ENCODE results near the gene RASSF5.

Gene RASSF5

DNA sequence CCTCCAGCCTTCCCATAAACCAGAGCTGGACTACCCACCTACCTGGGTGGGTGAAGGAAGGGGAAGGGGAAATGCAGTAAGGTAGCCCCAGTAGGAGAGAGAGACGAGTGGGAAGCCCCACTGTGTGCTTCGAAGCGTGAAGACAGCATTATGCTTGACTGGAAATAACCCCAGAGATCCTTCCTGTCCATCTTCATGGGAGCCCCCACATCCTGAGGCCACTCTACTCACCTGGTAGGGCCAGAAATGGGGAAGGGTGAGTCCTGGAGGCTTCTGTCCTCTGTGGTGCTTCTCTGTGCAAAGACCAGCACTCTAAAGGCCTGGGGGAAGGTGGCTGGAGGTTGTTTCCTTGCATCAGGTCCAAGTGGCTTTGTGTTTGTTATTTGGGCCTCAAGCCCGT is 10.0 kb upstream of the RASSF5 start:
- no peak for DNase-seq (ENCODE audit: low spot score)

DNA sequence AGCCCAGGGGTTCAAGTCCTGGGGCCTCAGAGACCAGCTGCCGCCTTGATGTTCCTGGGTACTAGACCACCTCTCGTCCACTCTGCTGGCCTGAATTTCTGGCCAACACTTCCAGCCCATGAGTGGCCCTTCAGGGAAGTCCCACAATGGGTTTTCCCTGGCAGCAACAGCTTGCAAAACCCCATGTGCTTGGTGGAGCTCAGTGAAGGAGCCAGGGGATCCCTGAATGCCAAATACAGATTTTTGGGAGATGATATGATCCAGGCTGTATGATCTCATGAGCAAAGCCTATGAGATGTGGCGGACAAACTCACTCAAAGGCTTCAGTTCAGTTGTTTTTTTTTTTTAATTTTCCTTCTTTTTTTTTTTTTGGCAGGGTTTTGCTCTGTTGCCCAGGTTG is 9.6 kb upstream of the RASSF5 start:
- DNase-seq (ENCODE audit: low spot score): no peak

DNA sequence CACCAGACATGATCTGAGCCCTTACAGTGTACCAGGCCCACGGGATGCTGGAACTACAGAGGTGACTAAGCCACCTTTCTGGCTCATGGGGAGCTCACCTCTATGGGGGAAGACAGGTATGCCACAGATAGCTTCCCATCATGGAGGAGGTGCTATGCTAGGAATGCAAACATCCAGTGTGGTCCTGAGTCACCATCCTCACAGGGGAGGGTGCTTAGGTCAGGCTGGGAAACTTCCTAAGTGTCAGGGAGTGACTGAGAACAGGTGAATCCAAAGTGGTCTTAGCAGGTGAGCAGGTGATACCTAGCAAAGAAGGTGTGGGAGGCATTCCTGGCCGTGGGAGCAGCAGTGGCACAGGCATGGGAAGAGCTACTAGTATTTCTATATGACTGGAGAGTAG is 8.6 kb upstream of the RASSF5 start:
- DNase-seq (ENCODE audit: low spot score): no peak

DNA sequence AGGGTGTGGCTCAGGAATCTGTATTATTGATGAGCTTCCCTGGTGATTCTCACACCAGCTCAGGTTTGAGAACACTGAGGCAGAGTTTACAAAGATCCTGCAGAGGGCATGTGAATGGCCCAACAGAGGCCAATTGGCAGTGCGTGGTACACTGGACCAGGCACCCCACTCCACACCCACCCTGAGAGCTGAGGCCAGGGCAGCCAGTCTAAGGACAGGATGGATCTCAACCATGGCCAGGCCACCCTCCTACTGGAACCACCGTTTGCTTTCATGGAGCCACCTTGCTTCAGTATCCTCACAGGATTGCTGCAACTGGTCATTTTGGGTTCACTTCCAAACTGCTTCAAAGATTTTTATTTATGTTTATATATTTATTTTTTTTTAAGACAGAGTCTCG is 7.3 kb upstream of the RASSF5 start:
- DNase-seq (ENCODE audit: low spot score): no peak

DNA sequence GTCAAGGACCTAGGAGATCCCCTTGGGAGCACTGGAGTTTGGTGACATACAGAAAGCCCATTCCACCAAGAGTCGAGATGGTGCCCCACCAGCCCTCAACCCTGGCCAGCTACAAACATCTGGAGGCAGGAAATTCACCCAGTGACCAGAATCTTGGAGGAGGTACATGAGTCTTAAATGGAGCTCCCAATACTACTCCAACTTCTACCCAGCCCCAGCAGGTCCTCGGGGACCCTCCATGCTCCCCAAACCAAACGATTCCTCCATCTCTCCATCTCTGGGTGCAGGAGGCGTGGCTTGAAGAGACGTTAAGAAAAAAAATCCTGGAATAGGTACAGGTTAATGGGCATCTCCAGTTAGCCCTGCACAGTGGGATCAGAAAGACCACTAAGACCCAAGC is 5.5 kb upstream of the RASSF5 start:
- DNase-seq (ENCODE audit: low spot score): no peak

DNA sequence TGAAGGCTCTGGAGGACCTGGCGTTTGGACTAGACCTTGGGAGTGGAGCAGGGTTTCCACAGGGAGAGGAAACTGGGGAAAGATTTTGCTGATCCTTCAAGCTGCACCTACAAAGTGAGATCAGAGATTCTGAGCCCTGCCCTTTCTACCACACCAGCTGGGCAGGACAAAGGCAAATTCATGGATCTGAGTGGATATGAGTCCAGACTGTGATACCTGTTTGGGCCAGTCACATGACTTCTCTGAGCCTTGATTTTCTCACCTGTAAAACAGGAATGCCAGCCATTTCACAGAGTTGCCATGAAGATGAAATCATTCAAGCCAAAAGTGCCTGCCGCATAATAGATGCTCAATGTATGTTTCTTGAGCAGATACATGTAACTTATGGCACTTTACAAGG is 4.9 kb upstream of the RASSF5 start:
- DNase-seq (ENCODE audit: low spot score): no peak

DNA sequence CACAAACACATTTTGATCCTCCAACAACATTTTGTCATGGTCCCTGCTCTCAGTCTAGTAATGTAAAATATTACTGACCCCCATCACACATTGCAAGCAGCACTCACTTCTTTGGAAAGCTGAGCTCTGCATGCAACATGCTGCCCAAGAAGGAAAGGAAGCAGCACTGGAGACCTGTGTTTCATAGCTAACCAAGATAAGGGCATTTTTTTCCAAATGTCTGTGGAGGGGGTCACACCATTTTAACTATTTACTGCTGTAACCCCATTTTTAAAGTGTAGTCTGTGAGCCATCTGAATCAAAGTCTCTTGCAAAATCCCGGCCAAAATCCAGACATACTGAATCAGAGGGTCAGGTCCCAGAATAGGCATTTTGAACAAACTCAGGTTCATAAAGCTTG is 4.5 kb upstream of the RASSF5 start:
- no peak for DNase-seq (ENCODE audit: low spot score)

DNA sequence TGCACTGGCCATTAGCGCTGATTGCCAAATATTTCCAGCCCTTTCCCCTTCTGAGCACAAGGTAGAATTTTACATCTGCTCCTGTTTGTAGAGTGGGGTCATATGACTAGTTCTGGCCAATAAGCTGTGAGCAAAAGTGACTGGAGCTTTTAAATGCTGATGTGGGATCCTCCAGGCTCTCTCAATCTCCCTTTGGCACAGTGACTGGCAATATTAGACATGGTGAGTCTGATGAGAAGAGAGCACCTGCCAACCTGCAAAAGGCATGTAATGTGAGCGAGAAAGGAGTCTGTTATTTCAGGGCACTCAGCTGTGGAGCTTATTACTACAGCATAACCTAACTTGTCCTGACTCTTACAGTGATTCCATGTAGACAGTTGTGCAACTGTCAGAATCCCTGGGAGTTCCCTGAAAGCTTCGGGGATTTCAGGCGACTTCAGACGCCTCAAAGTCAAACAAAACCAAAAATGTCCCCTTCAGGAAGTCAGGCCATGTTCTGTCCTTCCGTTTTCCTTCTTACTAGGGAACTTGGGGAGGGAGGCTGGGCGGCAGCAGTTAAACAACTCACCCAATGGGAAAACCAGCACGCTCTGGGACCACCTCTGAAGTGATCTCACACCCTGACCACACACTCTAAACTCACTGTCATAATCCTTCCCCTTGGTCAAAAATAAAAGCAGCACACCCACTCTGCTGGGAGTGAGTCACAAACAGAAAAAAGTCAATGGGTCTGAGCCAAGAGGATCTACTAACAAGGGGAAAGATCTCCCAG is 3.6 kb upstream of the RASSF5 start:
- DNase-seq (ENCODE audit: low spot score): peak; percentile 93

DNA sequence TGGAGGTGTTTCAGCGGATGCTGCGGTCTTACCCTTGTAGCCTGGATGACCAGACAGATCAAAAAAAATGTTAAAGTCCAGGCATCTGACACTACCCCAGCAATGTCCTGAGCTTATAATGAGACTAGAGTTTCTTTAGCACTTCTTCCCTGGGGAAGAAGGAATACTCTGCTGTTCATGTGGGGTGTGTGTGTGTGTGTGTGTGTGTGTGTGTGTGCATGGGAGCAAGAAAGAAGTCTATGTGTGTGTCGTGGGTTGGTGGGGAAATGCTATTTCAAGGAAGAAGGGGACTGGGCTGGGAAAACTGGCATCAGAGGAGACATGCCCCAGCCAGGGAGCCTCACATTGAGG is 3.0 kb upstream of the RASSF5 start:
- DNase-seq (ENCODE audit: low spot score): no peak

DNA sequence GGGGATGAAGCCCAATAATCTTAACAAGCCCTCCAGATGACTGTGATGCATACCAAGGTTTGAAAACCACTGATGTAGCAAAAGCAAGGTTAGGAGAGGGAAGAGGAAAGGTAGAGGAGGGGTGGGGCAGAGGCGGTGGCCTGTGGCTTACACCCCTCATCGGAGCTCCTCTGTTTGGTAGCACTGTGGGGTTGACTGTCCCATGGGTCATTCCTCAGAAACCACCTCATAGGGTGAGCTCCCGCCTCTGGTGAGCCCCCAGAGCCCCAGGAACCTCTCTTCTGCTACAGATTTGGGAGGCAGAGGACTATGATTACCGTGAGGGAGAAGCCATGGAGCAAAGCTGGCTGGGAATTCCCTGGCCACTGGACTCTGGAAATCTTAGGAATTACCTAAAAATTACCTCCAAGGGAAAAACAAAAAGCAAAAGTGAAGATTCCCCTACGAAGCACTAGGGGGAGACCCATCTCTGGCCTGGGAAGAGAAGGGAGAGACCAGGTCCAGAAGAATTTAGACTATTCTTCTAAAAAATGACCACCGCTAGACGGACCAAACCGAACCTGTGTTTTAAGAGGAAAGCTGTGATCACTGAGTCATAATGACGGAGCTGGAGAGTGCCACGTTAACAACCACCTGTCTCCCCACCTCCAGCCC is 1.5 kb upstream of the RASSF5 start:
- peak; percentile 69 for DNase-seq (ENCODE audit: low spot score)

DNA sequence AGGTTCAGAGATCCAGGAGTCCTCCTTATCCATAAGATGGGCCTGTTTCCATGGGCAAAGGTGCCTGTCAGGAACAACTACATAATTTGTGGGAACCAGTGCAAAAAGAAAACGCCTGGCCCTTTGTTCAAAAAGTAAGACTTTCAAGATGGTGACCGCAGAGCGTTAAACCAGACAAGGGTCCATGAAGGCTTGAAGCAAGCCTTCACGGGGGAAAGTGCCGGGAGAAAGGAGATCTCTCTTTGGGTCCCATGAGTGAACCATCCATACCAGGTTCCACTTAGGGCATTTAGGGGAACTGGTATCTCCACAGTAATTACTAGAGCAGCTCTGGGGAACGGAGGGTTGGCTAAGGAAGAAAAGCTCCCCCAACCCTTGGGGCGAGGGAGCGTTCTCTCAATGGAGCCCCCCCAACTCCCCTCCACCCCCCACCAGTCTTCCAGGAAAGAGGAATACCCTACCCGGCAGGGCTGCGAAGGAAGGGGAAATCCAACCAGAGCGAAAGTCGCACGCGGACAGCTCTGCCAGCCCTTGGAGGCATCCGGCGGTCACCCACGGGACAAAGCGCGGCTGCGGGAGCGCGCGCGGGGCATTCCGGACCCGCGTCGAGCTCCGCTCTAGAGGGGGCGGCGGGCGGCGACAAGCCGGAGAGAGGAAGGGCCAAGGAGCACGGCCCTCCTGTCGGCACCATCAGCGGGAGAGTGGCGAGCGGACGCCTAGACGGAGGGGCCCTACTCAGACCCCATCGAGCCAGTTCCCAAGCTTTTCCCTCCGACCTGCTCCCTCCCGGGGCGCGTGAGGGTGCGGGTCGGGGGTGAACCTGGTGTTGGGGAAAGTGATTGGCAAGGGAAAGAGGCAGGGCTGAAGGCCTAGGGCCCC is 687 bp upstream of the RASSF5 start:
- DNase-seq (ENCODE audit: low spot score): no peak

DNA sequence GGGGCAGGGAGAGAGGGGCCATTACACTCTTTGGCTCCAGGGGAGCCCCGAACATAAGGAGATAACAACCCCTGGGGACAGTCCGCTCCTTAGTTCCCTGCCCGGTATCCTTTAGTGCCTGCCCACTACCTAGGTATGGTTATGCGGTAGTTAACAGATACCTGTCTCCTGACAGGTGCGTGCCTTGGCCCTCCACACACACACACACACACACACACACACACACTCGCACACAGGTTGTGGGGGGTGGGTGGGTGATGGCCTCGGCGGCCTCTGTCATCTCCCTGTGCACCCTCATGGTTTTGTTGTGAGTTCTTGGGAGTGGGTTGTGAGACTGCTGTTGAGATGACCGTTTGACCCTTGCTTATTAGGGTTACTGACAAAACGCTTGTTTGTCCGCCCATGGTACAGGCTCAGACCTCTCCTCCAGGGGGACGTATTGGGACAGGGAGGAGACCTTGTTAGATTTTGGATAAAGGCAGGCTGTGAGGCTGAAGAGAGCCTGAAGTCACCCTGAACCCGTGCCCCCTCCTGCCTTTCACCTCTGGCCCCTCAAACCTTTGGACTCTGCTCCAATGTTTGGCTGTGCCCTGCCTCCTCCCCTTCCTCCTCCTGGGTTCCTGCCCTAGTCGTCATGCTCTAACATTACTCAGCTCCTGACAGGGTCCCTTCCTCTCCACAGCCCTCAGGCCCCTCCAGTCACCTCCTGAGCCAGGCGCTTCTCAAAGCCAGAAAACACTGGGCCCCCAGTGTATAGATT is 979 bp downstream of the RASSF5 start:
- no peak for DNase-seq (ENCODE audit: low spot score)

DNA sequence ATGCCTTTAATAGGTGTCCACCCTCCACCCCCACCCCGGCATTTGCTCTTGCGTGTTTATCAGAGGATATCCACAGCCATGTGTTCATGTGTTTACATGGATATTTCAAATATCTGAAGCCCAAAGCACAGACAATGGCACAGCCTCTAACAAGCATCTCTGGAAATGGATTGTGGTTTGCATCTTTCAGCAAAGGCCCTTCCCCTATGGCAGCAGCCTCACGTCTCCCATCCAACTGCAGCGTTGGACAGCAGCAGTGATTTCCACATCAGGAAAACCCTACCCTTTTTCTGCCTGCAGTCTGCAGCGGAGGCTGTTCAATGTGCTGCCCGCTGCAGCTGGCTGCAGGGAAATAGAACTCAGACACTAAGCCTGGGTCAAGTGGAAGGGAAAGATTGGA is 1.6 kb downstream of the RASSF5 start:
- peak; percentile 62 for DNase-seq (ENCODE audit: low spot score)

DNA sequence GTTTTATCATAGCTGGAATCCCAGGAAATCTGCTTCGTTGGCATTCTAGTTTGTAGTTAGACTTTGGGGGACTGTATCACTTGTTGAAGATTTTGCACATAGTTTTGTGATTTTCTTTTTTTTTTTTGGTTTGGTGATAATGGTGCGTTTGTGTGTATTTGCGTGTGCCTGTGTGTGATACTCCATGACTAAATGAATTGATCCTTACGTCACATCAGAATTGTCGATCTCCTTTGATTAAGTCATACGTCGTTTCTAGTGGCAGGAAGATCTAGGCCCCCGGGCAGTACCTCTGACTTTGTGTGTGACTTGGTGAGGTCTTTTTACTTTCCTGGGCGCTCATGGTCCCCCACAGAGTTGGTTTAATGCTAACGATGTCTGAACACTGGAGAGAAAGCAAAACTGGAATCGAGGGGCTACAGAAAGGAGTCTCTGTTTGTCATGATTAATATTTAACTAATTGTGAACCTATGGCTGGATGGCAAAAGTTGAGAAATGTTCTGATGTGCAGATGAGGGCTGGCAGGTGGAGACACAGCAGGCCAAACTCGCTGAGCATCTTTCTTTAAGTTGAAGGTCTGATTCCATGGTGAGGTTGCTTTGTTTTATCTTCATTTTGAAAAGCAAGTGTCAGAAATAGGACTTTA is 2.4 kb downstream of the RASSF5 start:
- no peak for DNase-seq (ENCODE audit: low spot score)

DNA sequence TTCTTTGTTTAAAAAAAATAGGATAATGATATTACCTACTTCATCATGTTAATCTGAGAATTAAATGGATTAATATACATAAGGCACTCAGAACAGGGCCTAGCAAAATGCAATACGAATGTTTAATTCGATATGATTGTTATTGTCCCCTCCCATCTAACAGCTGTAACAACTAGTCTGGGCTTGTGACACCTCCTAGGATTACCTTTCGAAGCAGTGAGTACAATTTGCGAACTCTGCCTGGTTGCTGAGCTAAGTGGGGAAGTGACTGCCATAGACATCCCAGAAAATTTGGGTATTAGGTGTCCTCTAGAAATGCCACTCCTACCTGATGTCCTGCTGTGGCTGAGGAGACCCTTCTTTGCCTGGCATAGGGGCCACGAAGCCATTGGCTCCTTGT is 3.0 kb downstream of the RASSF5 start:
- no peak for DNase-seq (ENCODE audit: low spot score)

DNA sequence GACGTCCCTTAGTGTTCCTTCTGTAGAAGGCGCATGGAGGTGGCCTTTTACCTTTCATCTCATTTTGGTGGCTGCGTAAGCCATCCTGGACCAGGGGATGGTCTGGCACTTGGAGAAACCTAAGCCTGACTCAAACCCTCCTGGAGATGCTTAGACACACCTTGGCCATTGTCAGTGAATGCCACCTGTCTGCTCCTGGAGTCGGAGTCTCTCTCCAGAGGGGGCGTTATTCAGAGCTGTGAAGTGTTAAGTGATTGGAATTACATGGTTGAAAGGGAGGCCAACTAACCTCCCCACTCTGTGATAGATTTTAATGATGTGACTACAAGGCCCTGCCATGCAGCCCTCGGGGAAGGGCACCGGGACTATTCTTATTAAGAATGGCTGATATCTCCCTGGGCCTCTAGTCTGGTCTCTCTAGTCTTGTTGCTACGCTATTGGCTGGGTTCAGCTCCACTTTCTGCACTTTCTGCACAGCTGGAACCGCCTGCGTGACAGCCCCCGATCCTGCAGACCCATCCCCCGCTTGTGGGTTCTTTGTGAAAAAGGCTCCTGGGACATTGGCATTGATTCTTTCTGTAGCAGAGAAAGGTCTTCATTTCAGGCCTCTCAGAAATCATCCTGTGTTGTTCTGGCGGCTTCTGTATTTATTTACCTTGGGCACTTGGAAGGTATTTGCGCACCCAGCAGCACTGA is 4.2 kb downstream of the RASSF5 start:
- DNase-seq (ENCODE audit: low spot score): no peak

DNA sequence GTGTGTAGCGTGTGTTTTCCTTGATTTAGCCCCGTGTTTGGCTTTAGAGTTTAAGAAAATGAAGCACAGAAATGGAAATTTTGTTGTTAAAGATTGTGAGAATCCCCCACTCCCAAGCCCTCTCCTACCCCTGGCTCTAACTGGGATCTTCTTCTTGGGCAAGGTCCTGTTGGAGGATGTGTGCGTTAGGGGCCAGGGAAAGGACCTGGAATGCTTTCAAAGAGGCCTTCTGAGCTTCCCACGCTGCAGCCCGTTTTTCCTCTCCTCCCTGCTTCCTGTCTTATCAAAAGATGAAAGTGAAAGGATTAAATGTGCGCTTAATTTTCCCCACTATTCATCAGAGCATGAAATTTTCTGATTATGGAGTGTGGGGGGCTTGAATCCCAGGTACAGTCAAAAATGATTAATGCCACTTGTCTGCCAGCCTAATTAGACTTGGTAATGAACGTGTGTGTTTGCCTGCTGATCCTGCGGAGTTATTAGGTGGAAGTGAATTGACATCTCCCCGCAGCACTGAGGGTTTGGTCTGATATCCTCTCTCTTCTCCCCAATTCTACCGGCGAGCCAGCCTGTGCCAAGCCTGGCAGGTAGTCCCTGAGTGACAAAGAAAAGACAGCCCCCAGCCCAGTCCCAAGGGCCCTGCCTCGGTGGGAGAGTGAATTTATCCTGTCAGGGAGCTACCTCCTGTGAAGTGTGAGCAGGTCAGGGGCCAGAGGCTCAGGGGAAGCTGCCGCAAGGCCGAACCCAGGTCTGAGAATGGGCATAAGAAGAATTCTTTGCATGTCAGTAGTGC is 4.9 kb downstream of the RASSF5 start:
- no peak for DNase-seq (ENCODE audit: low spot score)

DNA sequence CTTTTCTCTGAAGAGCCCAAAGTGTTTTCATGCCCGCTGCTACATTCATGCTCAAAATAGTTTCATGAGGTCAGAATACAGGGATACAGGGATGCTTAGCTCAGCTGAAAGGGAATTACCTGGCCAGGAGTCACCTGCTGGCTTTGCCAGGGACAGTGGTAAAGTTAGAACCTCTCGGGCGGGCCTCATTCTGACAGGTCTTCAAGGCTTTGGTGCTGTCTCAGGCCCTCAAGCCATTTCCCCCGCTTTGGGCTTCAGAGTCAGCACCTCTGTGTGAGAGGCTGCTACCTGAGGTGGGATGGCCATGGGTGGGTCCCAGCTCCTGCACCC is 5.5 kb downstream of the RASSF5 start:
- DNase-seq (ENCODE audit: low spot score): no peak

DNA sequence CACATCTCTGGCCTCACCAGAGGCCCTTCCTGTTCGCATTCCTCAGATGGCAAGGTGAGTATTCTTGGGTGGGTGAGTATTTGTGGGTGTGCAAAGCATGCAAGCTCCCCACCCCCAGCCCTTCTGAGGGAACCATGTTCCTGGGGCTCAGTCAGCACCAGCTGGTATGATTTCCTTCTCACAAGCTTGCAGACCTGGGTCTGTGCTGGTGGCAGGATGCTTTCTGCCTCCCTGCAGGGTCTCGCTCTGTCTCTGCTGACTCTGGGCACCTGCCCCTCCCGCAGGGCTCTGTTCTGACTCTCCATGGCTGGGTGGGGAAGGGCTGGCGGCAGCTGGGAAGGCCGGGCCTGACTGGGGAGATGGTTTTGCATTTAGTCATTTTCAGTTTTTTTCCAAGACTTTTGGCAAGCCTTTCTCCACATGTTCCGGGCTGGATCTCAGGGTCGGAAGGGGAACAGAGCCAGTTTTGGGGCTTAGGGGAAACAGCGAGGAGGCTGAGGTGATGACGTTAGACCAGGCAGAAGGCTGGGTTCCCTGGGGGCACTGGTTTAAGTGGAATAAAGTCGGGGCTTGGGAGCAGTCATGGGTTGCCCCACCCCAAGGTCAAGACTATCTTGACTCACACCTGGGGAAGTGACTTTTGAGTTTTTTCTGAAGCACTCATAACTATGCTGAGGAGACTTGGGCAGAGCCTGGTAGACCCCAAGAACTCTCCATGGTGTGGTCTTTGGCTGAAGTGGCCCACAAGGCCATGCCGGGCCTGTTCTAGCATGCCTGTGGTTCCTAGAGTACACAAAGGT is 6.2 kb downstream of the RASSF5 start:
- peak; percentile 90 for DNase-seq (ENCODE audit: low spot score)

Measured in hepatic stellate cell (primary cell).